Fibroblast of villous mesenchyme (primary cell): ENCODE results near the gene GCSAM. TPM values are rescaled to one million over a fixed set of nuclear protein-coding genes. Genes with fewer than 3 reads are reported as not detected.

ENCODE experiments used
- DNase-seq: peaks from one replicate; pipeline ENCODE4 v3.0.0-alpha.2; 2010; ENCODE audit warnings: low read depth
- H3K4me3 ChIP-seq: 2 replicates; pipeline ENCODE4 v1.5.1; 2011; ENCODE audit warnings: low read depth, mild to moderate bottlenecking, low read length
- total RNA-seq: library from RNA; depleted of rRNA; stranded (reverse); fragments of >200 nt; gene quantifications from 2 replicates; pipeline ENCODE4 v1.2.3, GENCODE V29; 2012
- TF ChIP-seq, protein P1 (sequence below): IDR thresholded peaks from 2 replicates; pipeline ENCODE4 v1.5.1; 2012; ENCODE audit warnings: low read depth, mild to moderate bottlenecking, low read length; ENCODE audit not compliant: insufficient read depth

Gene GCSAM
- total RNA-seq, 1 donor: not detected

- no peak for DNase-seq
- TF ChIP-seq, protein P1, sequence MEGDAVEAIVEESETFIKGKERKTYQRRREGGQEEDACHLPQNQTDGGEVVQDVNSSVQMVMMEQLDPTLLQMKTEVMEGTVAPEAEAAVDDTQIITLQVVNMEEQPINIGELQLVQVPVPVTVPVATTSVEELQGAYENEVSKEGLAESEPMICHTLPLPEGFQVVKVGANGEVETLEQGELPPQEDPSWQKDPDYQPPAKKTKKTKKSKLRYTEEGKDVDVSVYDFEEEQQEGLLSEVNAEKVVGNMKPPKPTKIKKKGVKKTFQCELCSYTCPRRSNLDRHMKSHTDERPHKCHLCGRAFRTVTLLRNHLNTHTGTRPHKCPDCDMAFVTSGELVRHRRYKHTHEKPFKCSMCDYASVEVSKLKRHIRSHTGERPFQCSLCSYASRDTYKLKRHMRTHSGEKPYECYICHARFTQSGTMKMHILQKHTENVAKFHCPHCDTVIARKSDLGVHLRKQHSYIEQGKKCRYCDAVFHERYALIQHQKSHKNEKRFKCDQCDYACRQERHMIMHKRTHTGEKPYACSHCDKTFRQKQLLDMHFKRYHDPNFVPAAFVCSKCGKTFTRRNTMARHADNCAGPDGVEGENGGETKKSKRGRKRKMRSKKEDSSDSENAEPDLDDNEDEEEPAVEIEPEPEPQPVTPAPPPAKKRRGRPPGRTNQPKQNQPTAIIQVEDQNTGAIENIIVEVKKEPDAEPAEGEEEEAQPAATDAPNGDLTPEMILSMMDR: no peak
- H3K4me3 ChIP-seq: no peak overlapping the region
Measured at GRCh38 chr3:112124907-112125607, 8.0 kb downstream of the GCSAM start.

- no peak overlapping the region for H3K4me3 ChIP-seq
- no peak for DNase-seq
- TF ChIP-seq, protein P1: no peak
Measured at GRCh38 chr3:112123548-112123947, 9.5 kb downstream of the GCSAM start.

DNA sequence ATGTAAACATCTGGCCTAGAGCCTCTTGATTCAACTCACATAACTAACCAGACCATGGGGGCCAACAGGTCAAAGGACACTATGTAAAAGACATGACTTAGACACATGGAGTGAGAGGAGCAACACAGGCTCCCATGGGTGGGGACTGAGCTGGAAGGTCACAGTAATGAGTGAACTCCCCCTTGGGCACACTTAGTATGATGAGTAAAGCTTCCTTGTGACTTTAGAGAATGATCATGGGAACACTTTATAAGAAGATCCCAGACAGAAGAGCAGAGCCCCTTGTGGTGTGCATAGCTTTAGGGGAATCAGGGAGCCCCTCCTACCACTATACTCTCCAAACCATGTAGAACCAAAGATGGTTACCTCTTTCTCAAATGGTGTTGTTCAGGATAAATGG lies 10.2 kb downstream of the GCSAM start:
- TF ChIP-seq, protein P1: no peak
- DNase-seq: no peak
- no peak overlapping the region for H3K4me3 ChIP-seq

- no peak for DNase-seq
- H3K4me3 ChIP-seq: no peak overlapping the region
- TF ChIP-seq, protein P1: no peak
Measured at GRCh38 chr3:112121577-112122547, 11.2 kb downstream of the GCSAM start.

DNA sequence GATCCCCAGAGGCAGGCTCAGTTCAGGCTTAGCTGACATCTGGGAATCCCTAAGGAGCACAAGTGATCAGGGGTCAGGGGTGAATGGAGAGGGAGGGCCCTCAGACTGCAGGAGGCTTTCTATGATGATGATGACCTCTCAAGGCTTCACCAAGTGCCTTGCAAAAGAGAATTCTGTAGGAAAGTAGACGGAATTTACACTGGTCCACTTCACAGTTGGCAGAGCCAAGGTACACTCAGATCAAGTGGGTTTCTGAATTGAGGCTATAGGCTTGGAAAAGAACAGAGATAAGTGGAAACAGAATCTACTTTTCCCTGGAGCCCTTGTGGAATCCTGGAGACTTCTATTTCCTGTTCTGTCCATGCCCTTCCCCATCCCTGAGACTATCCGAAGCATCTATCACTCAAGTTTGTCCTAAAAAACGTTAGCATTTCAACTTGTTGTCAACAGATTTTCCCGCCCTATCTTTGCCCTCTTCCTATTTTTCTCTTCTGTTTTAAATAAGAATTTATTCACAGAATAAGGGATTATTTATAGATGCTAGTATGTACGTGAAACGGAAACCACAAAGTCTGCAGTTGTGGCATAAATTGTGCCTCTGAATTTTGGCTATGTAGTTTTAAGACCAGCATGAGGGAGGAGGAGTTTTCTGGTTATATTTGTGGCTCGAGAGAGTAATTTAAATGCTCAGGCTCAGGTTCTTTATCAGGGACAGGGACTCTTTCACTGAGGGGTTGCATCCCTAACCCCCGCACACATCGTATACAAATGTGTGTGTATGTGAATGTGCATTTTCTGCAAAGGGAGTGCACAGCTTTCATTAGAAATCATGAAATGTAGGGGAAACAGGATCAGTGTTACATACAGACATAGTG lies 12.8 kb downstream of the GCSAM start:
- DNase-seq: no peak
- H3K4me3 ChIP-seq: no peak overlapping the region
- TF ChIP-seq, protein P1: no peak

GRCh38 chr3:112117841-112118571 lies 15.0 kb downstream of the GCSAM start:
- TF ChIP-seq, protein P1: no peak
- no peak overlapping the region for H3K4me3 ChIP-seq
- no peak for DNase-seq
